EH (cell line): Measurements from ENCODE around the gene CYP2U1.

Experiments
- DNase-seq: peaks from one replicate; pipeline ENCODE4 v3.0.0-alpha.2; 2015; ENCODE audit warnings: low read depth

CYP2U1 gene

GRCh38 chr4:107987916-107988762 is 56.8 kb downstream of the CYP2U1 start:
- DNase-seq = no peak

DNA sequence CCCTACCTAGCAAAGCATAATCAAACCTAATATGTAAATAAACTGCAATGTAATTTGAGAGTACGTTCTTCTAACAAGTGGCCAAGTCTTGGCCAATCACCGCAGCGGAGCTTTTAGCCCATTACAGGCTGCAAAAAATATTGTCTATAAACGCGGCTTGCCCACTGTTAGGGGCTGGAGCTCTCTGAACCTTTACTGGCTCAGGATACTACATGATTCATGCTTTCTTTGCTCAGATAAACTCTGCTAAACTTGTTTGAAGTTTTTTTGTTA is 57.4 kb downstream of the CYP2U1 start:
- no peak for DNase-seq

GRCh38 chr4:107989162-107989536 is 57.8 kb downstream of the CYP2U1 start:
- no peak for DNase-seq

- DNase-seq = peak; percentile 91
These were observed 58.4 kb downstream of the CYP2U1 start, which contains the start of gene HADH for GRCh38 chr4:107989537-107990386. Gene HADH, plus strand, starts transcription at chr4:107989889. Its CDS starts 44 bp downstream, at chr4:107989933.

GRCh38 chr4:107991945-107992630 is 60.7 kb downstream of the CYP2U1 start:
- no peak for DNase-seq

- DNase-seq = no peak
These were observed 62.6 kb downstream of the CYP2U1 start for GRCh38 chr4:107993969-107994368.

DNA sequence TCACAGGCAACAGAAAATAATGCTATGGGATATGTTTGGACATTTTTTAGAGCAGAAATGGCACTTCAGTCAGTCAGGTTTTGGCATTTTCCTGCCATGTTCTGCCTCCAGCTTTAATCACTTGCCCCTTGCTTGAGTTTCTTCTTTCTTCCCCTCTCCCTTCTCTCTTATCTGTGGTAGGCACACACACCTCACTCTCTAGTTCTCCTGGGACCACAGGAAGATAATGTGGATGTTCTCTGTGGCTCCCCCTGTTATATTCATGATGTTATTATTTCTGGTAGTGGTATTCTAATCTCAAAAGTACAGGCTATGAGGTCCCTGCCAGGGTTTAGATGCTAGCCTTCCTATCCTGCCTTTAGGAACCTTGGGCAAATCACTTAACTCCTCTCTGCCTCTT is 63.5 kb downstream of the CYP2U1 start:
- no peak for DNase-seq

GRCh38 chr4:107996949-107997788 is 65.8 kb downstream of the CYP2U1 start:
- DNase-seq = peak; percentile 96

DNA sequence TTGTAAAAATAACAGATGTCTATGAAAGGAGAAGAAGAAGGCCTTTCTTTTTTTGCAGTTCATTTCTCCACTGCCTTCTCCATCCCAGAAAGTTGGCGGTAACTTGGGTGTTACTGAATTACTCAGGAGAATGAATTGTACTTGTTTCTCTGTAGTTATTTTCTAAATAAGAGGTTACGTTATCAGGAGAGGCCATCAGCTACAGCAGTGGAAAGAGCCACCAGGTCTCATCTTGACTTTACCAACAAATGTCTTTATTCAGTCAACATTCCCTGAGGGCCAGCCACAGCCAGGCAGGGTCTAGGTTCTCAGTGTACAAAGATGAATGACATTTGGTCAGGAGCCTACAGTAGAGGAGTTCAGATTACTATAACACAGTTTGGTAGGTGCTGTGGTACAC is 66.4 kb downstream of the CYP2U1 start:
- DNase-seq = no peak

DNA sequence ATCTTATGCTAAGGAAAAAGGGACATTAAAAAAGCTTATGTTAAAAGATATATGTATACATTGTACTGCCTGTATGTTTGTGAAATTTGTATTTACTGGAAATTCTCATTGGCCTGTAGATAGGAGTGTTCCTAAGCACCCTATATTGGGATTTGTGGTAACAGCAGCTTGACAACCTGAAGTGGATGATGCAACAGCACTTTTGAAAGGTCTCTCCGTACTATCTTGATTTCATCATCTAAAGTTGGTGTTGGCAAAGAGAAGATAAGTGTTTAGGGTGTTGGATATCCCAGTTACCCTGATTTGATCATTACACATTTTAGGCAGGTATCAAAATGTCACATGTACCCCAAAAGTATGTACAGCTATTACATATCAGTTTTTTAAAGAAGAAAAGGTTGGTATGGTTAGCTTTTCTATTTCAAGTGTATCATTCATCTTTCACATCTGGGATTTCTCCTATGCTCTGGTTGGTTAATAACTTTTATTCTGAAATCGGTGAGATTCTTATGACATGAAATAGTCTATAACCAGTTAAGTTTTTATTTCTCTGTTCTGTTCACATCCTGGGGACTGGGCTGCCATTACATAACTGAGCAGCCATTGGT is 68.7 kb downstream of the CYP2U1 start:
- DNase-seq = no peak

- peak; percentile 51 for DNase-seq
These were observed 70.3 kb downstream of the CYP2U1 start for GRCh38 chr4:108001540-108002135.
